SK-N-SH (cell line): ENCODE measurements around the gene NSRP1. TPM values are rescaled to one million over a fixed set of nuclear protein-coding genes. Genes with fewer than 3 reads are reported as not detected.

Source experiments
- CTCF ChIA-PET: fragments of 300-600, 350-600 bp; formaldehyde crosslinking; extraction: SDS; loops from one replicate; lab custom pipeline; 2021; lab: Yijun Ruan, JAX
- POLR2A ChIA-PET: fragments of 350-600 bp; sonication (Branson Sonifier 250); formaldehyde crosslinking; extraction: SDS; loops from one replicate; lab custom pipeline; 2020; ENCODE audit warnings: antibody characterized with exemption, inconsistent platforms; lab: Yijun Ruan, JAX
- DNase-seq: peaks from one replicate; pipeline ENCODE4 v3.0.0; 2012
- H2AFZ ChIP-seq: fragments of 200-600 bp; sonication (generic); 2 replicates; pipeline ENCODE4 v1.8.1; 2016; ENCODE audit warnings: antibody characterized with exemption, mild to moderate bottlenecking, low read depth
- H3F3A ChIP-seq: fragments of 200-600 bp; sonication (generic); replicated peaks from 2 replicates; pipeline ENCODE3; 2016; ENCODE audit warnings: antibody characterized with exemption, mild to moderate bottlenecking; ENCODE audit not compliant: insufficient read depth
- H3K27ac ChIP-seq, 2 experiments: fragments of 200-500 bp in 1 of 2; fragments of 200-600 bp in 1 of 2; sonication (Bioruptor generic) in 1 of 2; sonication (generic), shearing (Covaris generic) in 1 of 2; 2 replicates each; pipeline versions ENCODE4 v1.5.1 to v1.6.1; 2014 to 2016; ENCODE audit warnings: low read depth in 2 of 2, inconsistent platforms in 1 of 2, low read length in 1 of 2, mild to moderate bottlenecking in 1 of 2, mixed read lengths in 1 of 2
- H3K27me3 ChIP-seq: fragments of 200-600 bp; sonication (generic), shearing (Covaris generic); 2 replicates; pipeline ENCODE4 v1.6.1; 2016; ENCODE audit warnings: mixed run types; ENCODE audit not compliant: insufficient read depth
- H3K36me3 ChIP-seq, 2 experiments: fragments of 200-500 bp in 1 of 2; fragments of 200-600 bp in 1 of 2; sonication (Bioruptor generic) in 1 of 2; sonication (generic) in 1 of 2; replicated peaks in 1 of 2; 2 replicates each; pipeline versions ENCODE3 to v1.5.1; 2014 to 2016; ENCODE audit warnings: low read length in 1 of 2, mild to moderate bottlenecking in 1 of 2; ENCODE audit not compliant: insufficient read depth in 2 of 2, control insufficient read depth in 1 of 2
- H3K4me1 ChIP-seq, 2 experiments: fragments of 200-500 bp in 1 of 2; fragments of 200-600 bp in 1 of 2; sonication (Bioruptor generic) in 1 of 2; sonication (generic), shearing (Covaris generic) in 1 of 2; 2 replicates each; pipeline versions ENCODE4 v1.5.1 to v1.6.1; 2014 to 2016; ENCODE audit warnings: low read depth in 1 of 2, low read length in 1 of 2, mixed run types in 1 of 2; ENCODE audit not compliant: insufficient read depth in 2 of 2, control insufficient read depth in 1 of 2
- H3K4me2 ChIP-seq: fragments of 200-600 bp; sonication (generic), shearing (Covaris generic); 2 replicates; pipeline ENCODE4 v1.6.1; 2017; ENCODE audit warnings: mixed run types
- H3K4me3 ChIP-seq, 2 experiments: fragments of 200-500 bp in 1 of 2; fragments of 200-600 bp in 1 of 2; sonication (Bioruptor generic) in 1 of 2; sonication (generic), shearing (Covaris generic) in 1 of 2; 2 replicates each; pipeline versions ENCODE4 v1.5.1 to v1.8.1; 2014 to 2016; ENCODE audit warnings: low read depth in 2 of 2, inconsistent platforms in 1 of 2, low read length in 1 of 2, mild to moderate bottlenecking in 1 of 2, mixed read lengths in 1 of 2, moderate library complexity in 1 of 2
- H3K79me2 ChIP-seq: fragments of 200-600 bp; sonication (generic); 2 replicates; pipeline ENCODE4 v1.8.1; 2017; ENCODE audit warnings: mild to moderate bottlenecking; ENCODE audit not compliant: insufficient read depth
- H3K9ac ChIP-seq: fragments of 200-600 bp; sonication (generic); 2 replicates; pipeline ENCODE4 v1.6.1; 2017; ENCODE audit warnings: mixed run types
- H3K9me2 ChIP-seq: fragments of 200-600 bp; sonication (generic); 2 replicates; pipeline ENCODE4 v1.6.1; 2017; ENCODE audit warnings: mixed run types
- H3K9me3 ChIP-seq: fragments of 200-600 bp; sonication (generic); 2 replicates; pipeline ENCODE4 v1.6.1; 2017; ENCODE audit warnings: mixed run types, mild to moderate bottlenecking, moderate library complexity
- H4K20me1 ChIP-seq: fragments of 200-600 bp; sonication (generic); 2 replicates; pipeline ENCODE4 v1.6.1; 2017; ENCODE audit warnings: mild to moderate bottlenecking, mixed run types; ENCODE audit not compliant: insufficient read depth
- CHD2 ChIP-seq: fragments of 150-350 bp; IDR thresholded peaks from 2 replicates; pipeline ENCODE4 v1.6.1; 2018; ENCODE audit warnings: low read length; ENCODE audit not compliant: partially characterized antibody
- ELF1 ChIP-seq: IDR thresholded peaks from 2 replicates; pipeline ENCODE4 v1.4.0; 2012
- EP300 ChIP-seq, 2 experiments: IDR thresholded peaks; 2 replicates each; pipeline versions ENCODE4 v1.4.0 to v1.6.1; 2012; ENCODE audit warnings: borderline replicate concordance in 1 of 2, low read depth in 1 of 2, low read length in 1 of 2
- FOXJ3 ChIP-seq: sonication (generic); formaldehyde crosslinking; IDR thresholded peaks from 2 replicates; pipeline ENCODE4 v1.5.1; 2020; ENCODE audit warnings: mild to moderate bottlenecking, missing genetic modification reagents
- GABPA ChIP-seq: IDR thresholded peaks from 2 replicates; pipeline ENCODE4 v1.4.0; 2012; ENCODE audit warnings: low read depth, mild to moderate bottlenecking
- GATA2 ChIP-seq: sonication (generic); formaldehyde crosslinking; IDR thresholded peaks from 2 replicates; pipeline ENCODE4 v1.5.0; 2020; ENCODE audit warnings: mild to moderate bottlenecking, missing genetic modification reagents
- JUND ChIP-seq: IDR thresholded peaks from 2 replicates; pipeline ENCODE4 v1.4.0; 2012
- MAX ChIP-seq: IDR thresholded peaks from 2 replicates; pipeline ENCODE4 v1.4.0; 2012; ENCODE audit warnings: low read depth
- MEF2A ChIP-seq: IDR thresholded peaks from 2 replicates; pipeline ENCODE4 v1.4.0; 2012; ENCODE audit warnings: low read depth, borderline replicate concordance
- MXI1 ChIP-seq: IDR thresholded peaks from 2 replicates; pipeline ENCODE4 v1.6.1; 2012; ENCODE audit warnings: mild to moderate bottlenecking, low read depth, low read length, improper control_type of control experiment
- NRF1 ChIP-seq: IDR thresholded peaks from 2 replicates; pipeline ENCODE4 v1.6.1; 2012; ENCODE audit warnings: low read depth, mild to moderate bottlenecking, low read length
- PBX3 ChIP-seq: IDR thresholded peaks from 2 replicates; pipeline ENCODE4; 2012
- RAD21 ChIP-seq: IDR thresholded peaks from 2 replicates; pipeline ENCODE4 v1.6.1; 2012; ENCODE audit warnings: mild to moderate bottlenecking, low read length
- RCOR1 ChIP-seq: fragments of 150-350 bp; IDR thresholded peaks from 2 replicates; pipeline ENCODE4 v1.6.1; 2017; ENCODE audit warnings: antibody characterized with exemption, low read length
- REST ChIP-seq: IDR thresholded peaks from 2 replicates; pipeline ENCODE4 v1.6.1; 2012; ENCODE audit warnings: mild to moderate bottlenecking, low read depth, low read length, moderate library complexity
- RFX5 ChIP-seq: IDR thresholded peaks from 2 replicates; pipeline ENCODE4 v1.6.1; 2012; ENCODE audit warnings: mild to moderate bottlenecking, improper control_type of control experiment, low read length
- RXRA ChIP-seq: IDR thresholded peaks from 2 replicates; pipeline ENCODE4 v1.4.0; 2012; ENCODE audit warnings: low read depth, mild to moderate bottlenecking, borderline replicate concordance
- SIN3A ChIP-seq: IDR thresholded peaks from 2 replicates; pipeline ENCODE4 v1.6.1; 2012; ENCODE audit warnings: low read depth, mild to moderate bottlenecking, low read length, moderate library complexity, borderline replicate concordance
- TAF1 ChIP-seq: IDR thresholded peaks from 2 replicates; pipeline ENCODE4 v1.6.1; 2012; ENCODE audit warnings: low read depth, mild to moderate bottlenecking, low read length, moderate library complexity, borderline replicate concordance
- TCF12 ChIP-seq: IDR thresholded peaks from 2 replicates; pipeline ENCODE4 v1.4.0; 2012
- USF1 ChIP-seq: IDR thresholded peaks from 2 replicates; pipeline ENCODE4 v1.4.0; 2012; ENCODE audit warnings: low read depth, borderline replicate concordance
- ZBTB33 ChIP-seq: IDR thresholded peaks from 2 replicates; pipeline ENCODE4 v1.4.0; 2012; ENCODE audit warnings: low read depth, borderline replicate concordance
- WGBS: methylation state at CpG from one replicate; pipeline ENCODE4 v1.1.6; 2017; ENCODE audit warnings: low lambda C conversion rate; 5-methylcytosine and 5-hydroxymethylcytosine counted together
- polyA plus RNA-seq, 3 experiments: library from polyadenylated mRNA; depleted of rRNA; stranded (reverse); fragments of >200 nt; gene quantifications; 2 replicates each; pipeline ENCODE4 v1.2.3, GENCODE V29; 2012

The NSRP1 gene
- polyA plus RNA-seq, 1 of the 3 experiments (the other 2 are of a cell fraction): 10.8 TPM

GRCh38 chr17:30151471-30151870 is 34.9 kb downstream of the NSRP1 start:
- peaks cover 0 to 25% of the 10 kb centered on the region in 2 experiments for H3K36me3 ChIP-seq
- 98% methylated on average over 4 of the region's 4 CpGs for WGBS
- no peaks in the 10 kb centered on the region for H3K9me2 ChIP-seq
- no peak overlapping the region for H2AFZ ChIP-seq
- H3K9ac ChIP-seq: no peak overlapping the region
- no peaks in the 10 kb centered on the region; the same call in 1 of the 2 replicates for H4K20me1 ChIP-seq
- no peak overlapping the region for H3K27ac ChIP-seq
- H3K4me3 ChIP-seq: no peak overlapping the region
- no peaks in the 10 kb centered on the region for H3K9me3 ChIP-seq
- TF ChIP-seq TAF1 (no peak), RXRA (no peak), RCOR1 (no peak), GABPA (no peak), JUND (no peak), ELF1 (no peak), ZBTB33 (no peak), RFX5 (no peak), GATA2 (CRISPR knock-in tag) (no peak)
- TF ChIP-seq, all 33 proteins: peak for 0
- ChIA-PET POLR2A (no interaction called here), CTCF (interaction anchor here (1.9 kb wide), 1 partner anchor 26 kb away, joined by 6 read pairs; no protein-coding TSS in a partner anchor)
- no peak for DNase-seq
- Histone ChIP-seq H3K4me2 (no peak overlapping the region), H3F3A (peaks cover 19% of the 10 kb centered on the region), H3K4me1 (no peaks in the 10 kb centered on the region), H3K27me3 (no peaks in the 10 kb centered on the region), H3K79me2 (peaks cover 97% of the 10 kb centered on the region)

- peaks cover 97% of the 10 kb centered on the region for H3K79me2 ChIP-seq
These were observed 36.8 kb downstream of the NSRP1 start for GRCh38 chr17:30153463-30153862.

More at GRCh38 chr17:30153463-30153862, 36.8 kb downstream of the NSRP1 start:
- H3F3A ChIP-seq: peaks cover 15% of the 10 kb centered on the region
- H3K4me2 ChIP-seq: no peak overlapping the region
- POLR2A ChIA-PET: no interaction called here
- DNase-seq: no peak
- no peak overlapping the region for H3K9ac ChIP-seq
- no peak overlapping the region for H2AFZ ChIP-seq
- no peaks in the 10 kb centered on the region for H3K9me3 ChIP-seq
- no peaks in the 10 kb centered on the region for H3K27me3 ChIP-seq
- H3K4me3 ChIP-seq: no peak overlapping the region
- H3K36me3 ChIP-seq: peaks cover 0 to 44% of the 10 kb centered on the region in 2 experiments
- TF ChIP-seq ELF1 (no peak), GATA2 (CRISPR knock-in tag) (no peak), PBX3 (no peak), REST (no peak), MAX (no peak), FOXJ3 (CRISPR knock-in tag) (no peak), NRF1 (no peak), USF1 (no peak), JUND (no peak), EP300 (IDR thresholded peaks at IDR 0.05; ENCODE audit: borderline replicate concordance in 1 of 2, low read depth in 1 of 2, low read length in 1 of 2) (no peak), MEF2A (no peak), SIN3A (no peak), CHD2 (no peak), MXI1 (no peak), TCF12 (no peak), RAD21 (no peak)
- no peaks in the 10 kb centered on the region; the same call in 1 of the 2 replicates for H4K20me1 ChIP-seq
- H3K4me1 ChIP-seq: no peaks in the 10 kb centered on the region
- H3K27ac ChIP-seq: no peak overlapping the region
- CTCF ChIA-PET: no interaction called here
- H3K9me2 ChIP-seq: no peaks in the 10 kb centered on the region
